IMR-90 (cell line): Measurements from ENCODE around the gene FRMD1. TPM values are rescaled to one million over a fixed set of nuclear protein-coding genes. Genes with fewer than 3 reads are reported as not detected.

Experiments used
- ATAC-seq: fragments of 200-7000 bp; cut with Tn5 transposase; 2 replicates; pipeline ENCODE4 v1.9.1; 2020; ENCODE audit warnings: low read depth, mild to moderate bottlenecking, moderate library complexity
- BruUV-seq: library from RNA; stranded (reverse); fragments of 400-500 nt; replicated peaks from 2 replicates; lab custom pipeline; 2021; lab: Mats Ljungman, UMichigan
- CTCF ChIA-PET: fragments of 300-600 bp; formaldehyde crosslinking; extraction: SDS; loops from one replicate; lab custom pipeline; 2021; ENCODE audit warnings: antibody characterized with exemption; lab: Yijun Ruan, JAX
- POLR2A ChIA-PET: fragments of 300-600 bp; sonication (Branson Sonifier 250); formaldehyde crosslinking; loops from one replicate; lab custom pipeline; 2022; ENCODE audit warnings: antibody characterized with exemption; ENCODE audit not compliant: unreplicated experiment; lab: Charles Lee
- DNase-seq: peaks from one replicate; pipeline ENCODE4 v3.0.0; 2013
- H2AFZ ChIP-seq: replicated peaks from 2 replicates; pipeline ENCODE3; 2013; ENCODE audit warnings: low read length, mild to moderate bottlenecking; ENCODE audit not compliant: poor library complexity
- H2AK5ac ChIP-seq: 2 replicates; pipeline ENCODE4 v1.6.1; 2013; ENCODE audit warnings: low read depth, low read length, inconsistent platforms
- H2AK9ac ChIP-seq: replicated peaks from 2 replicates; pipeline ENCODE3; 2013; ENCODE audit warnings: mild to moderate bottlenecking, low read depth, low read length, moderate library complexity; ENCODE audit not compliant: poor library complexity
- H2BK120ac ChIP-seq: 2 replicates; pipeline ENCODE4 v1.6.1; 2013; ENCODE audit warnings: low read depth, low read length, inconsistent platforms
- H2BK15ac ChIP-seq: 3 replicates; pipeline ENCODE4 v1.6.1; 2013; ENCODE audit warnings: low read depth, low read length, inconsistent platforms
- H2BK20ac ChIP-seq: 2 replicates; pipeline ENCODE4 v1.6.1; 2013; ENCODE audit warnings: low read depth, mild to moderate bottlenecking, inconsistent platforms, low read length, moderate library complexity
- H2BK5ac ChIP-seq: 2 replicates; pipeline ENCODE4 v1.6.1; 2013; ENCODE audit warnings: mild to moderate bottlenecking, low read depth, low read length, inconsistent platforms; ENCODE audit not compliant: poor library complexity, severe bottlenecking
- H3K14ac ChIP-seq: replicated peaks from 2 replicates; pipeline ENCODE4 v1.6.1; 2013; ENCODE audit warnings: low read depth, low read length, inconsistent platforms
- H3K18ac ChIP-seq: 2 replicates; pipeline ENCODE4 v1.6.1; 2013; ENCODE audit warnings: low read depth, low read length, control low read depth
- H3K23ac ChIP-seq: 2 replicates; pipeline ENCODE4 v1.6.1; 2013; ENCODE audit warnings: low read depth, low read length, inconsistent platforms
- H3K27ac ChIP-seq: 2 replicates; pipeline ENCODE4 v1.5.1; 2013; ENCODE audit warnings: mild to moderate bottlenecking, control low read depth, low read length; ENCODE audit not compliant: insufficient read depth
- H3K27me3 ChIP-seq: 2 replicates; pipeline ENCODE4 v1.6.1; 2013; ENCODE audit warnings: low read length; ENCODE audit not compliant: control insufficient read depth, insufficient read depth
- H3K36me3 ChIP-seq: 2 replicates; pipeline ENCODE4 v1.6.1; 2013; ENCODE audit warnings: low read length, mixed read lengths; ENCODE audit not compliant: control insufficient read depth, insufficient read depth
- H3K4ac ChIP-seq: 2 replicates; pipeline ENCODE4 v1.6.1; 2013; ENCODE audit warnings: low read depth, low read length, inconsistent platforms
- H3K4me1 ChIP-seq: 2 replicates; pipeline ENCODE4 v1.6.1; 2013; ENCODE audit warnings: low read length, mixed read lengths; ENCODE audit not compliant: control insufficient read depth, insufficient read depth
- H3K4me2 ChIP-seq: 2 replicates; pipeline ENCODE4 v1.6.1; 2013; ENCODE audit warnings: low read depth, mild to moderate bottlenecking, control low read depth, low read length, moderate library complexity
- H3K4me3 ChIP-seq: 2 replicates; pipeline ENCODE4 v1.5.1; 2013; ENCODE audit warnings: low read depth, mild to moderate bottlenecking, control low read depth, low read length, moderate library complexity; ENCODE audit not compliant: insufficient read depth
- H3K56ac ChIP-seq: 2 replicates; pipeline ENCODE4 v1.6.1; 2013; ENCODE audit warnings: low read length, inconsistent platforms; ENCODE audit not compliant: insufficient read depth; ENCODE audit errors: extremely low read depth
- H3K79me1 ChIP-seq, 2 experiments: 2 replicates each; pipeline ENCODE4 v1.6.1; 2013; ENCODE audit warnings: low read length in 2 of 2, inconsistent platforms in 1 of 2, low read depth in 1 of 2
- H3K9ac ChIP-seq: 2 replicates; pipeline ENCODE4 v1.6.1; 2013; ENCODE audit warnings: low read depth, low read length, control low read depth
- H3K9me1 ChIP-seq: 2 replicates; pipeline ENCODE4 v1.6.1; 2013; ENCODE audit warnings: low read length, inconsistent platforms; ENCODE audit not compliant: insufficient read depth
- H3K9me3 ChIP-seq: 2 replicates; pipeline ENCODE4 v1.6.1; 2013; ENCODE audit warnings: low read length; ENCODE audit not compliant: control insufficient read depth, insufficient read depth
- H4K20me1 ChIP-seq: 2 replicates; pipeline ENCODE4 v1.6.1; 2013; ENCODE audit warnings: low read length, inconsistent platforms; ENCODE audit not compliant: insufficient read depth
- H4K5ac ChIP-seq: 2 replicates; pipeline ENCODE4 v1.6.1; 2013; ENCODE audit warnings: mild to moderate bottlenecking, low read depth, low read length, control low read depth
- H4K8ac ChIP-seq, 2 experiments: 2 replicates each; pipeline ENCODE4 v1.6.1; 2013; ENCODE audit warnings: low read depth in 2 of 2, low read length in 2 of 2, control low read depth in 1 of 2, inconsistent platforms in 1 of 2
- H4K91ac ChIP-seq: 2 replicates; pipeline ENCODE4 v1.6.1; 2013; ENCODE audit warnings: low read depth, low read length, inconsistent platforms; ENCODE audit not compliant: insufficient read depth
- BHLHE40 ChIP-seq: fragments of 150-350 bp; IDR thresholded peaks from 2 replicates; pipeline ENCODE4 v1.6.1; 2016; ENCODE audit warnings: mild to moderate bottlenecking, low read depth, low read length
- CEBPB ChIP-seq: IDR thresholded peaks from 2 replicates; pipeline ENCODE4 v1.6.1; 2012; ENCODE audit warnings: low read depth, low read length, improper control_type of control experiment
- CHD1 ChIP-seq: IDR thresholded peaks from 2 replicates; pipeline ENCODE4 v1.6.1; 2012; ENCODE audit warnings: low read depth, low read length, improper control_type of control experiment
- FOS ChIP-seq: fragments of 150-350 bp; IDR thresholded peaks from 2 replicates; pipeline ENCODE4 v1.6.1; 2016; ENCODE audit warnings: low read depth, low read length
- MAFK ChIP-seq: IDR thresholded peaks from 2 replicates; pipeline ENCODE4 v1.6.1; 2012; ENCODE audit warnings: low read depth, low read length, improper control_type of control experiment
- MAZ ChIP-seq: IDR thresholded peaks from 2 replicates; pipeline ENCODE4 v1.6.1; 2012; ENCODE audit warnings: low read depth, mild to moderate bottlenecking, low read length, improper control_type of control experiment, moderate library complexity, borderline replicate concordance
- MXI1 ChIP-seq: IDR thresholded peaks from 2 replicates; pipeline ENCODE4 v1.6.1; 2012; ENCODE audit warnings: low read depth, mild to moderate bottlenecking, low read length, moderate library complexity, borderline replicate concordance
- NFE2L2 ChIP-seq: fragments of 150-350 bp; IDR thresholded peaks from 2 replicates; pipeline ENCODE4 v1.6.1; 2016; ENCODE audit warnings: low read depth, mild to moderate bottlenecking, low read length
- POLR2A ChIP-seq: IDR thresholded peaks from 2 replicates; pipeline ENCODE4 v1.6.1; 2012; ENCODE audit warnings: mild to moderate bottlenecking, low read depth, low read length
- RAD21 ChIP-seq: IDR thresholded peaks from 2 replicates; pipeline ENCODE4 v1.6.1; 2012; ENCODE audit warnings: low read length, improper control_type of control experiment
- RCOR1 ChIP-seq: IDR thresholded peaks from 2 replicates; pipeline ENCODE4 v1.6.1; 2012; ENCODE audit warnings: mild to moderate bottlenecking, low read length, improper control_type of control experiment; ENCODE audit not compliant: insufficient replicate concordance
- RFX5 ChIP-seq: IDR thresholded peaks from 2 replicates; pipeline ENCODE4 v1.8.0; 2012; ENCODE audit warnings: low read depth, mild to moderate bottlenecking, low read length, moderate library complexity
- SMC3 ChIP-seq: fragments of 150-350 bp; IDR thresholded peaks from 2 replicates; pipeline ENCODE4 v1.6.1; 2016; ENCODE audit warnings: low read depth, mild to moderate bottlenecking, antibody characterized with exemption, low read length, moderate library complexity
- WGBS, 2 experiments: methylation state at CpG; one replicate each; pipeline versions ENCODE4 v1.1.5 to v1.1.7; 2013; ENCODE audit warnings: missing lambda C conversion rate in 2 of 2; ENCODE audit not compliant: insufficient read length in 1 of 2; ENCODE audit errors: extremely low coverage in 2 of 2; 5-methylcytosine and 5-hydroxymethylcytosine counted together
- dilution Hi-C: fragments of 300-500 bp; cut with HindIII; formaldehyde crosslinking; loops from one replicate; pipeline ENCODE4 v1.14.3; 2018; ENCODE audit warnings: low sequenced_read_pairs; ENCODE audit not compliant: unreplicated experiment
- in situ Hi-C: fragments of 300-500 bp; cut with MboI; formaldehyde crosslinking; loops from 3 replicates; pipeline ENCODE4 v1.14.3; 2019; ENCODE audit warnings: low sequenced_read_pairs, inconsistent platforms, mixed read lengths
- intact Hi-C: fragments of 100-400 bp; cut with micrococcal nuclease; formaldehyde crosslinking; loops from 2 replicates; pipeline ENCODE4 v1.10.0; 2022
- polyA plus RNA-seq, 3 experiments: library from polyadenylated mRNA; depleted of rRNA; stranded (reverse); fragments of >200 nt; gene quantifications; 2 replicates each; pipeline ENCODE4 v1.2.3, GENCODE V29; 2012; ENCODE audit warnings: low replicate concordance in 1 of 3
- total RNA-seq: library from RNA; depleted of rRNA; stranded (reverse); fragments of >200 nt; gene quantifications from 2 replicates; pipeline ENCODE4 v1.2.3, GENCODE V29; 2012
- TF ChIP-seq, protein P1 (sequence below): conservative IDR thresholded peaks from 2 replicates; pipeline ENCODE4 v1.5.1; 2012; ENCODE audit warnings: mild to moderate bottlenecking, low read depth, low read length, improper control_type of control experiment
- TF ChIP-seq, protein P2 (sequence below): fragments of 150-350 bp; IDR thresholded peaks from 2 replicates; pipeline ENCODE4 v1.6.1; 2016; ENCODE audit warnings: low read depth, mild to moderate bottlenecking, low read length, moderate library complexity, borderline replicate concordance
- TF ChIP-seq, protein P3 (sequence below): fragments of 150-350 bp; IDR thresholded peaks from 2 replicates; pipeline ENCODE4 v1.6.1; 2017; ENCODE audit warnings: mild to moderate bottlenecking, antibody characterized with exemption, low read length, low read depth

The FRMD1 gene
- total and polyA plus RNA-seq, 2 of the 4 experiments (the other 2 are of a cell fraction): not detected

DNA sequence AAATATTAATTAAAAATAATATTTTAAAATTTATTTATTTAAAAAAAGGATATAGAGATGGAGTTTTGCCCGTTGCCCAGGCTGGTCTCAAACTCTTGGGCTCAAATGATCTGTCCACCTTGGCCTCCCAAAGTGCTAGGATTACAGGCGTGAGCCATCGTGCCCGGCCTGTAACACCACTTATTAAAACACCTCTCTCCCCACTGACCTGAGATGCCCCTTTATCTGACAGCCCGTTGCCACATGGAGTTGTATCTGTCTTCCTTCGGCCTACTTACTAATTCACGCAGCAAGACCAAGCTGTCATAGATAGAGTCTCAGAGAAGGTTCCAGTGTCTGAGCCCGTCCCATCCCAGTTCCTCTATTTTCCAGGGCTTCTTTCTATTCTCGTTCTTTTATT lies 50.8 kb downstream of the FRMD1 start:
- dilution Hi-C loops: no loop called here
- Histone ChIP-seq H2BK120ac (no peak overlapping the region), H3K9me3 (no peaks in the 10 kb centered on the region), H2BK15ac (no peak overlapping the region), H2BK20ac (no peak overlapping the region), H4K5ac (no peak overlapping the region), H4K8ac (no peak overlapping the region), H3K4ac (no peak overlapping the region), H3K18ac (no peak overlapping the region), H3K23ac (no peak overlapping the region), H3K56ac (no peak overlapping the region), H3K79me1 (no peaks in the 10 kb centered on the region), H4K91ac (no peak overlapping the region), H2BK5ac (no peak overlapping the region), H3K27me3 (no peaks in the 10 kb centered on the region), H3K9me1 (peaks cover 16% of the 10 kb centered on the region), H3K27ac (no peak overlapping the region), H3K14ac (no peak overlapping the region), H3K36me3 (no peaks in the 10 kb centered on the region), H4K20me1 (no peaks in the 10 kb centered on the region), H3K4me2 (no peak overlapping the region), H2AK5ac (no peak overlapping the region), H3K9ac (no peak overlapping the region), H2AK9ac (no peak overlapping the region), H3K4me3 (no peak overlapping the region), H2AFZ (no peak overlapping the region), H3K4me1 (peaks cover 16% of the 10 kb centered on the region)
- TF ChIP-seq MAZ (no peak), NFE2L2 (no peak), POLR2A (no peak), RCOR1 (no peak), CEBPB (no peak), MXI1 (no peak), RAD21 (no peak), MAFK (no peak), BHLHE40 (no peak), SMC3 (no peak), FOS (no peak), CHD1 (no peak), RFX5 (no peak)
- TF ChIP-seq, protein P1, sequence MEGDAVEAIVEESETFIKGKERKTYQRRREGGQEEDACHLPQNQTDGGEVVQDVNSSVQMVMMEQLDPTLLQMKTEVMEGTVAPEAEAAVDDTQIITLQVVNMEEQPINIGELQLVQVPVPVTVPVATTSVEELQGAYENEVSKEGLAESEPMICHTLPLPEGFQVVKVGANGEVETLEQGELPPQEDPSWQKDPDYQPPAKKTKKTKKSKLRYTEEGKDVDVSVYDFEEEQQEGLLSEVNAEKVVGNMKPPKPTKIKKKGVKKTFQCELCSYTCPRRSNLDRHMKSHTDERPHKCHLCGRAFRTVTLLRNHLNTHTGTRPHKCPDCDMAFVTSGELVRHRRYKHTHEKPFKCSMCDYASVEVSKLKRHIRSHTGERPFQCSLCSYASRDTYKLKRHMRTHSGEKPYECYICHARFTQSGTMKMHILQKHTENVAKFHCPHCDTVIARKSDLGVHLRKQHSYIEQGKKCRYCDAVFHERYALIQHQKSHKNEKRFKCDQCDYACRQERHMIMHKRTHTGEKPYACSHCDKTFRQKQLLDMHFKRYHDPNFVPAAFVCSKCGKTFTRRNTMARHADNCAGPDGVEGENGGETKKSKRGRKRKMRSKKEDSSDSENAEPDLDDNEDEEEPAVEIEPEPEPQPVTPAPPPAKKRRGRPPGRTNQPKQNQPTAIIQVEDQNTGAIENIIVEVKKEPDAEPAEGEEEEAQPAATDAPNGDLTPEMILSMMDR: no peak
- TF ChIP-seq, protein P2, sequence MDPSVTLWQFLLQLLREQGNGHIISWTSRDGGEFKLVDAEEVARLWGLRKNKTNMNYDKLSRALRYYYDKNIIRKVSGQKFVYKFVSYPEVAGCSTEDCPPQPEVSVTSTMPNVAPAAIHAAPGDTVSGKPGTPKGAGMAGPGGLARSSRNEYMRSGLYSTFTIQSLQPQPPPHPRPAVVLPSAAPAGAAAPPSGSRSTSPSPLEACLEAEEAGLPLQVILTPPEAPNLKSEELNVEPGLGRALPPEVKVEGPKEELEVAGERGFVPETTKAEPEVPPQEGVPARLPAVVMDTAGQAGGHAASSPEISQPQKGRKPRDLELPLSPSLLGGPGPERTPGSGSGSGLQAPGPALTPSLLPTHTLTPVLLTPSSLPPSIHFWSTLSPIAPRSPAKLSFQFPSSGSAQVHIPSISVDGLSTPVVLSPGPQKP: no peak
- TF ChIP-seq, protein P3, sequence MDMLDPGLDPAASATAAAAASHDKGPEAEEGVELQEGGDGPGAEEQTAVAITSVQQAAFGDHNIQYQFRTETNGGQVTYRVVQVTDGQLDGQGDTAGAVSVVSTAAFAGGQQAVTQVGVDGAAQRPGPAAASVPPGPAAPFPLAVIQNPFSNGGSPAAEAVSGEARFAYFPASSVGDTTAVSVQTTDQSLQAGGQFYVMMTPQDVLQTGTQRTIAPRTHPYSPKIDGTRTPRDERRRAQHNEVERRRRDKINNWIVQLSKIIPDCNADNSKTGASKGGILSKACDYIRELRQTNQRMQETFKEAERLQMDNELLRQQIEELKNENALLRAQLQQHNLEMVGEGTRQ: no peak
- 85% methylated on average over 4 of the region's 9 CpGs; no CpG with 5 or more reads in 1 of the 2 experiments for WGBS, 2 experiments
- intact Hi-C loops: no loop called here
- ChIA-PET POLR2A (no interaction called here), CTCF (no interaction called here)
- BruUV-seq: no TSS peak
- in situ Hi-C loops: no loop called here
- DNase-seq (no peak), ATAC-seq (no peak)
